HG03095 (cell line): ENCODE measurements around the gene TPPP3.
"Not testable (repeated sequence)": the region's sequence is repeated elsewhere in the genome, so short reads cannot be mapped to it uniquely, and the experiment has no call there.

Experiments used
- ATAC-seq: cut with Tn5 transposase; IDR thresholded peaks from one replicate; pipeline ENCODE4 v1.9.1; 2021; ENCODE audit warnings: moderate library complexity; ENCODE audit not compliant: unreplicated experiment

Gene TPPP3

GRCh38 chr16:67426950-67427349 lies 33.7 kb upstream of the TPPP3 start:
- ATAC-seq, result no peak

GRCh38 chr16:67426022-67426421 lies 32.7 kb upstream of the TPPP3 start:
- no peak for ATAC-seq

DNA sequence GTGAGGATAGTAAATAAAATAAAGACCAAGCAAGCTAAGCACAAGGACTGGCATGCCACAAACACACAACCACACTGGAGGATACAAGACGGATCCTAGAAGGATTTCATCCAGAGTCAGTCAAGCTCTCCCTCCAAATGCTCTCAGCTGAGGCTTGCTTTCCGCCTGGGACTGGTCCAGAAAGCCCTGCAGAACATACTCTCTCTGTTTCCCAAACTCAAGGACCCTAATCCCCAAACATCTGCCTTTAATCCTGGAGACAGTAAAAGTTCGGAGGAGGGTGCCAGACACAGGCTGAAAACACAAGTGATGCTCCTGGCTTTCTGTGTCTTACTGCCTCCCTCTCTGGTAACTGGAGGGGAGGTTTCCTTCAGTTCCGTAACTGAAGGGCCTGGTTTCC lies 32.3 kb upstream of the TPPP3 start:
- ATAC-seq, result no peak

DNA sequence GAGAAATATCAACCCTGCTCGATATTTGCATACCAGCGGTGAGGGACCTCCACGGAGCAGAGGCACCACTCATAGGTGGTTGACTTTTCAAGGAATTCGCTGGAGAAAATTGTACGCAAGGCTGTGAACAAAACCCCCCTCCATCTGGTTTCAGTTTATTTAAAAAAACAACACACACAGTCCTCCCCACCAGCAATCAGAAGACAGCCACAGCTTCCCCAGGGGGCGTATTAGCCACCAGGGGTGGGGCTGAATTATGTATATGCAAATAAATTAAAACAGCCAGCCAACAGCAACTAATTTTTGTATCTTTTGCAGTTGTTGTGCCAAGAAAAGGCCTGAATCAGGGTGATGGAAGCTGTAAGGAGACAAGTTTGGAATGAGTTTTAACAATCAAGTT lies 31.8 kb upstream of the TPPP3 start:
- ATAC-seq, result no peak

DNA sequence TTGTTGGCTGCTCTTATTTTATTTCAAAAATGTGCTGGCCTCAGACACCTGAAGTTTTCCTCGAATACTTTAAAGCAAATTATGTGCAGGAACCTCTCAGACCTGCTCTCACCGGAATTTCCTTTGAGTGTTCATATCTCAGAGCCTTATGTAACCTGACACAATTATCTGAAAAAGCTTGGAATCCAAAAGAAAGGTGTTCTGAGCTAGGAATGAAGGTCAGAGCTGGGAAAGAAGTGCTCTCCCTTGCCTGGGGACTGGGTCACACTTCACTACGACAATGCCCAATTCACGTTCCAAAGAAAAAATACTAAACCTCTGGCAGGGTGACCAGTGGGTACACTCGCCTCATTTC lies 30.9 kb upstream of the TPPP3 start:
- no peak for ATAC-seq

DNA sequence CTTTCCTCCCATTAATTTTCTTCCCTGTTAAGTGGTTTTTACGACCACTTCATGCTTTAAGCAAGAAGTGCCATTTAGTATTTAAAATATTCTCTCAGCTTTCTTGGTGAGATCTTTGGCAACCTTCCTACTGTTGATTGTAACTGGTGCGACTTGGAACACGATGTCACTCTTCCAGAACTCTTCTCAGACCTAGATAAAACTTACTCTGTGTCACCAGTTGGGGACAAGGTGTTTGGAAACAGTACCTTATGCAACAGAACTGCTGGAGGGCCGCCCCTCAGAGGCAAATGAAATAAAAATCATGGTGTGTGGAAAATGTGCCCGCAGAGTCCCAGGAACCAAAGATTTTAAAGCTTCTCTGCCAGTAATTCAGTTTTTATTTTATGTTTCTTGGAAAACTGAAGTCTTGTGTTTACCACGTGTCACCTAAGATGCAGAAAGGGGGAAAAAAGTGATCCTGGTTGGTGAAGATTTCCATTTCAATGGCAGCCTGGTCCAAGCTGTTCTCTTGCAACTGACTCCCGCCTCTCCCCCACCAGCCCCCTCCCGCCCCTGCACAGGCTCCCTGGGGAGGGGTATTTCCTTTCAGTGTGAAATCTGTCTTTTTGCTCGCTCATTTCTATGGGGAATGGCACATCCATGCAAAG lies 30.4 kb upstream of the TPPP3 start:
- ATAC-seq, result no peak

DNA sequence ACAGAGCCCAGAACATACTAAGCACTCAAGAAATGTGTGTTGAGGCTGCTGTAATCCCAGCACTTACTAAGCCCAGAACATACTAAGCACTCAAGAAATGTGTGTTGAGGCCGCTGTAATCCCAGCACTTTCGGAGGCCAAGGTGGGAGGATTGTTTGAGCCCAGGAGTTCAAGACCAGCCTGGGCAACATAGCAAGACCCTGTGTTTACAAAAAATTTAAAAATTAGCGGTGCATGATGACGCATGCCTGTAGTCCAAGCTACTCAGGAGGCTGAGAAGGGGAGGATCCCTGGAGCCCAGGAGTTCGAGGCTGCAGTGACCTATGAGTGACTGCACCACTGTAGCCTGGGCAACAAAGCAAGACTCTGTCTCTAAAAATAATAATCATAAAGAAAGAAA lies 29.7 kb upstream of the TPPP3 start:
- no peak for ATAC-seq

- ATAC-seq, result no peak
Observed at GRCh38 chr16:67421030-67421429, 27.7 kb upstream of the TPPP3 start.

DNA sequence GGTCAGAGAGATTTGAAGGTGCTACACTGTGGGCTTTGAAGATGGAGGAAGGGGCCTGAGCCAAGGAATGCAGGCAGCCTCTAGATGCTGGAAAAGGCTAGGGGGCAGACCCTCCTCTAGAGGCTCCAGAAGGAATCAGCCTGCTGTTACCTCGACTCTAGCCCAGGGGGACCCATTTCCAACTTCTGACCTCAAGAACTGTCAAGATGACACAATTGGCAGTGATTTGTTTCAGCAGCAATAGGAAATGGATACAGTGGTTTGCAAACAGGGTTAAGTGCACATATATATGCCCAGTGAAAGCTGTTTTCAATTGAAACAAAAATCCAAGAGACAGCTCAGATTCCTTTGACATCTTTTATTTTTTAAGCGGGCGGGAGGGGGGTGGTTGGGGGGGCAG lies 26.6 kb upstream of the TPPP3 start:
- no peak for ATAC-seq

DNA sequence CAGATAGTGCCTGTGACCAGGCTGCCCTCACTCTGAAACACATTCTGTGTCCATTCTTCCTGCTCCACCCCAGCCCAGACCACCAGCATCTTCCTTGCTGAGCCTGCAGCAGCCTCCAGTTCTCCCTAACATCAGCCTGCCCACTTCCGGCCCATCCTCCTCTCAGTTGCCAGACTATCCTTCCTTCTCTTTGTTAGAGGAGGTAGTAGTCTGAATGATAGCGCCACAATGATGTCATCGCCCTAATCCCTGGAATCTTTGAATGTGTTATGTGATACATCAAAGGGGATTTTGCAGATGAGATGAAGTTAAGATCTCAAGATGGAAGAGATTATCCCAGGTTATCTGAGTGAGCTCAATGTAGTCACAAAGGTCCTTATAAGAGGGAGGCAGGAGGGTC lies 26.2 kb upstream of the TPPP3 start:
- ATAC-seq, result no peak

GRCh38 chr16:67417333-67418061 lies 24.2 kb upstream of the TPPP3 start:
- no peak for ATAC-seq

DNA sequence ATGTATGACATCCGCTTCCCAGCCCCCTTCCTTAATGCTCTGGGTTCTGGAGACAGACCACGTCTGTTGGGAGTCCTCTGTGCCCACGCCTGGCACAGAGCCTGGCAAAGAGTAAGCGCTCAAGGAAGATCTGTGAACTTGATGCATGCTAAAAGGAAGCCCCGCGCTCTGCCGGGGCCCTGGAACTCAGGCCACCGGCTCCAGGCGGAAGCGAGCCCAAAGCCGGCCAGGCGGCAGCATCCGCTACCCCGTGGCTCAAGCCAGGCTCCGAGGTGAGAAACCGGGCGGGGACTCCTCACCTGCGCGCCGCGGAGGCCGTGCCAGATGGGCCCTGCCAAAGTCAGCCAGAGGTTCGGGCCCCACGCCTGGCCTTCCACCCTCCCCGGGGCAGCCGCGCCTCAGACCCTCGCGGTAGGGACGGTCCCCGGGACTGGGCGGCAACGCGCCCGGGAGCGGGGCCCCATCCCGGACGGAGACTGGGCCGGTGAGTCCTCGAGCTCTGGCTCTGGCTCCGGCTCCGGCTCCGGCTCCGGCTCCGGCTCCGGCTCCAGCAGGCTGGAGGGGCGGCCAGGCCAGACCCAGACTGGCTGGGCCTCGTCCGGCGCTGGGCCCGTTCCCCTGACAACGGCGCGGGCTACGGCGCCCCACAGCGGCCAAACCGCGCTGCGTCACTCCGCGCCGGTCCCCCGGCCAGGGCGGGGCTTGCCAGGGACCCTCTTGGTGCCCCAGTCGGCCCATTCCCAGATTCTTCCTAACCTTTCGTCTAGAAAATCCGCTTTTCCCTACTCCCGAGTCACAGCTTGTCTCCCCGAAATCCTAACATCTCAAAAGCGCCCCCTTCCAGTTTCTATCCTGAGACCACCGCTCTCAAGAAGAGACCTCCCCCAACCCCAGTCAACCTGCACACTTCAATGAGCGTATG lies 22.8 kb upstream of the TPPP3 start, which contains the start of gene ZDHHC1:
TSS of gene ZDHHC1 (minus strand) at position 606 of the 922 bp plus-strand sequence. CDS start 8,702 bp downstream, outside the sequence.
- peak; percentile 74 for ATAC-seq

- not testable (repeated sequence) for ATAC-seq
Observed at GRCh38 chr16:67415421-67415820, 22.1 kb upstream of the TPPP3 start.

DNA sequence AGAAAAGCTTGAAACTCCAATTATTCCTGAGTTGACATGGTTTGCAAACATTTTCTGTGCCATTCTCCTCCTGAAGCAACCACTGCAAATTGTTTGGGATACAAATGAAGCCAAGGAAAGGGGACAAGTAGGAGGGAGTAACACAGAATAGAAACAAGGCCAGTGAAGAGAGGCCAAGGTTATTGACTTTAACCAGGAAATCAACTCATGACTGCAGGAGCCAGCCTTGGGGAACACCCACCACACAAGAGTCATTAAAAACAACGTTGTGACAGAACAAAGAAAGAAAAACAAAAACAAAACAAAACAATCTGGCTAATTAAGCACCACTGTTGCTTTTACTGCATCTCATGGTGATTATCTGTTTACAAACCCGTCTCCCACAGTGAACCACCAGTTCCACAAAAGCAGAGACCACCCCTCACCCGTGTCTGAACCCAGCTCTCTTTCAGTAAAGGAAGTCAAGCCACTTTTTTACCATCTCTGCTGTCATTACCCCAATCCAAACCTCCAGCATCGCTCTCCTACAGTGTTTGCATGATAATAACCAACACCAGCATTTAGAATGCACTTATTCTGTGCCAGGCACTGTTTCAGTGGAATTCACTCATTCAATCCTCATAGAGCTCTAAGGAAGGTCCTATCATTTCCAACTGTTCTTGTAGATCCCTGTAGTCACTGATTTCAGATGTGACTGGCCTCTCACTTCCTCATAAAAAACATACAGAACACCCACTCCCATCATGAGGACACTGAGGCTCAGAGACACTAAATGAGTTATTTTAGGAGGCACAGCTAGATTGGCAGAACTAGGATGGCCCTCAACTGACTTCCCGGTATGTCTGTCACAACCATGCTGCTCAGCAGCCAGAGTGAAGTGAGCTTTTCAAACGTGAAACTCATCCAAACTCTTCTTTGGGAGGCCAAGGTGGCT lies 20.9 kb upstream of the TPPP3 start:
- ATAC-seq, result no peak

GRCh38 chr16:67412294-67412693 lies 19.0 kb upstream of the TPPP3 start:
- no peak for ATAC-seq

DNA sequence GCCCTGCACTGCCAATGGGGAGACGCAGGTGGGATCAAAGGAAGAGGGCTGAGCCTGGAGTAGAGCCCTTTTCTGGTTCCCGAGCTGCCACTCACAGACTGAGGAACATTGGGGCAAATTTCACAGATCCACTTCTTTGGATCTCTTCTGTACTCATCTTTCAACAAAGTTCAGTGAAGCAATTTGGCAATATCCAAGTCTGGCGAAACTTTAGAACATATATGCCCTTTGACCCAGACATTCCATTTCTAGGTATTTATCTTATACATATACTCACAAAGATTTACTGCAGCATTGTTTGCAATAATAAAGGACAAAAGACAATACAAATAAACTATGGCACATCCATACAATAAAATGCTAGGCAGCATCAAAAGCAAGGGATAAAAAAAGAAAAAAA lies 18.0 kb upstream of the TPPP3 start:
- ATAC-seq, result no peak

GRCh38 chr16:67409631-67410030 lies 16.3 kb upstream of the TPPP3 start:
- ATAC-seq, result no peak

- no peak for ATAC-seq
Observed at GRCh38 chr16:67407788-67408452, 14.6 kb upstream of the TPPP3 start.

GRCh38 chr16:67407176-67407787 lies 14.0 kb upstream of the TPPP3 start:
- no peak for ATAC-seq
